IMR-90 (cell line): ENCODE measurements around the gene GAS7.

ENCODE experiments used
- CEBPB ChIP-seq: IDR thresholded peaks from 2 replicates; pipeline ENCODE4 v1.6.1; 2012; ENCODE audit warnings: low read depth, low read length, improper control_type of control experiment
- CTCF ChIP-seq: conservative IDR thresholded peaks from 2 replicates; pipeline ENCODE4 v1.5.1; 2012; ENCODE audit warnings: mild to moderate bottlenecking, low read depth, low read length, improper control_type of control experiment
- NFE2L2 ChIP-seq: fragments of 150-350 bp; IDR thresholded peaks from 2 replicates; pipeline ENCODE4 v1.6.1; 2016; ENCODE audit warnings: low read depth, mild to moderate bottlenecking, low read length
- POLR2A ChIP-seq: IDR thresholded peaks from 2 replicates; pipeline ENCODE4 v1.6.1; 2012; ENCODE audit warnings: mild to moderate bottlenecking, low read depth, low read length
- RCOR1 ChIP-seq: IDR thresholded peaks from 2 replicates; pipeline ENCODE4 v1.6.1; 2012; ENCODE audit warnings: mild to moderate bottlenecking, low read length, improper control_type of control experiment; ENCODE audit not compliant: insufficient replicate concordance

- TF ChIP-seq POLR2A = no peak
- no peak for TF ChIP-seq CTCF
- TF ChIP-seq RCOR1 = no peak
- TF ChIP-seq CEBPB = no peak
- no peak for TF ChIP-seq NFE2L2
Measured at GRCh38 chr17:10193632-10194031, 4.8 kb downstream of the GAS7 start.
